Activated T-cell treated with anti-CD3 and anti-CD28 coated beads, Interleukin-2, amount 50 U/mL, for 24 hours (primary cell): ENCODE results near the gene FHAD1.
"Not testable (repeated sequence)": the region's sequence is repeated elsewhere in the genome, so short reads cannot be mapped to it uniquely, and the experiment has no call there.

Experiments used
- DNase-seq: peaks from one replicate; pipeline ENCODE4 v3.0.0-alpha.2; 2020
- H3K27ac Mint-ChIP-seq: 2 replicates; pipeline ENCODE4 v1.8.0; 2020; ENCODE audit warnings: mild to moderate bottlenecking, mixed read lengths
- H3K27me3 Mint-ChIP-seq: 2 replicates; pipeline ENCODE4 v1.8.0; 2020; ENCODE audit warnings: mixed read lengths
- H3K36me3 Mint-ChIP-seq: 2 replicates; pipeline ENCODE4 v1.8.0; 2020; ENCODE audit warnings: low read depth, mixed read lengths
- H3K4me1 Mint-ChIP-seq: 2 replicates; pipeline ENCODE4 v1.8.0; 2020; ENCODE audit warnings: low read depth, mixed read lengths
- H3K4me3 Mint-ChIP-seq: 2 replicates; pipeline ENCODE4 v1.8.0; 2020; ENCODE audit warnings: mild to moderate bottlenecking, moderate library complexity, mixed read lengths
- H3K9me3 Mint-ChIP-seq: 2 replicates; pipeline ENCODE4 v1.8.0; 2020; ENCODE audit warnings: mixed read lengths

FHAD1 gene

DNA sequence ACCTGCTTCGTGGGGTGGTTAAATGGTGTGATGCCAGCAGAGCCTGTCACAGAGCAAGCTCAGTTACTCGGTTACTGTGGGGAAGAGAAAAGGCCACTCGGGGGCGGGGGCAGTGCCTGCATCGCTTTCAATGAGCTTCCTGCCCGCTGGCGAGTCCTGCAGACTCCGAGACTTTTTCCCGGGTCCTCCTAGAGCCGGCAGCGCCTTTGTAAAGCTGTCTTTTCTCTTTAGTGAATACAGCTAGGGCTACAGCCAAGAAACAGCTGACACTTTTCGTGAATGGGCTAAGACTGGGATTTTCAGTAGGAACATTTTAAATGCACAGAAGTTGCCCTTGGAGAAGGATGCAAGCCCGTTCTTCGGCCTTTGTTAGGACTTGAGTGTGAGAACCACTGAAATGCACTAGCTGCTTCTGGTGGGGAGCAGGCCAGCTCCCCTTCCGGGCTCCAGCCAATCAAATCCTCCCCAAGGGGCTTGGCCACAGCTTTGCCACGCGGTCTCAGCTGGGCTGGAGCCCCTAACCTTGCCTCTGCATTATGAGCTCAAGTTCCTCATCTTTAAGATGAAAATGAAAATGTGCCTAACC lies 139.2 kb downstream of the FHAD1 start:
- no peaks in the 10 kb centered on the region for H3K36me3 Mint-ChIP-seq
- H3K9me3 Mint-ChIP-seq = no peaks in the 10 kb centered on the region
- H3K4me3 Mint-ChIP-seq = no peak overlapping the region
- H3K27me3 Mint-ChIP-seq = peaks cover 38% of the 10 kb centered on the region
- DNase-seq = no peak
- H3K27ac Mint-ChIP-seq = no peak overlapping the region
- H3K4me1 Mint-ChIP-seq = peaks cover 17% of the 10 kb centered on the region

DNA sequence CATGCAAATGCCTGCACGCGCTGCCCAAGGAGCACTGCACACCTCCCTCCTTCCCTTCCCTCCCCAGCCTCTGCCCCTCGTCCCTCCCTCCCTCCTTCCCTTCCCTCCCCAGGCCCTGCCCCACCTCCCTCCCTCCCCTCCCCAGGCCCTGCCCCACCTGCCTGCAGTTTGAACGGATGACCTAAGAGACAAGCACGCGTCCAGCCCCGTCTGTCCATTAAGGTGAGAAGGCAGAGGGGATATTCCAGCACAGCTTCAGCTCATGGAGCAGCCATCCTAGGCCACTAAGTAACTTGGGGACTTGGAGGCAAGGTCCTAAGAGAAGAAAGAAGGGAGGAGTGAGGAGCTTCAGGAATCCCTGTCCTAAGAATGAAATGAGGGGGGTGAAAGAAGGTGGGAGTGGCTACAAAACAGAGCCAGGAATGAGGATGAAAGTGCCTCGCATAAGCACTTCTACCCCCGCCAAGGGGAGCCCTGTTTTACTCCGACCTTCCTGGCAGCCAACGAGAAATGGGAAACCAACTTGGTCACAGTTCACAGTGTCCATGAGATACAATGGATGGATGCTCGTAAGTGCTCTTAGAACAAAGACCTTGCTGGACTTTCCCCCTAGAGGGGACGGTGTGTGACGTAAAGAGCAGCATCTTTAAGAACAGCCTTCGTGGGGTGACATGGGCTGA lies 141.3 kb downstream of the FHAD1 start:
- Mint-ChIP-seq H3K27me3 (peaks cover 38% of the 10 kb centered on the region), H3K27ac (no peak overlapping the region), H3K4me1 (peaks cover 17% of the 10 kb centered on the region), H3K9me3 (no peaks in the 10 kb centered on the region), H3K4me3 (no peak overlapping the region), H3K36me3 (no peaks in the 10 kb centered on the region)
- DNase-seq = no peak

DNA sequence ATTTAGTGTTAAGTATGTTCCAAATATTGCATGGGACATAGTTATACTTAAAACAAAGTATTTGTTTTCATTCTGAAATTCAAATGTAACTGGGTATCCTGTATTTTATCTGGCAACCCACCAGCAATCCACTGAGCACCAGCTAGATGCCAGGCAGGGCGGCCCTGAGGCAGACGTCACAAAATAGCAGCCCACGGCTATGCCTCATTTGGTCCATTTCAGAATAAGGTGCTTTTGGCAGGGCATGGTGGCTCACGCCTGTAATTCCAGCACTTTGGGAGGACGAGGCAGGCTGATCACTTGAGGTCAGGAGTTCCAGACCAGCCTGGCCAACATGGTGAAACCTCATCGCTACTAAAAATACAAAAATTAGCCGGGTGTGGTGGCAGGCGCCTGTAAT lies 142.8 kb downstream of the FHAD1 start:
- Mint-ChIP-seq H3K27me3 (peaks cover 29% of the 10 kb centered on the region), H3K4me1 (peaks cover 11% of the 10 kb centered on the region)
- not testable (repeated sequence) for H3K9me3 Mint-ChIP-seq, H3K4me3 Mint-ChIP-seq, H3K36me3 Mint-ChIP-seq, H3K27ac Mint-ChIP-seq, DNase-seq

DNA sequence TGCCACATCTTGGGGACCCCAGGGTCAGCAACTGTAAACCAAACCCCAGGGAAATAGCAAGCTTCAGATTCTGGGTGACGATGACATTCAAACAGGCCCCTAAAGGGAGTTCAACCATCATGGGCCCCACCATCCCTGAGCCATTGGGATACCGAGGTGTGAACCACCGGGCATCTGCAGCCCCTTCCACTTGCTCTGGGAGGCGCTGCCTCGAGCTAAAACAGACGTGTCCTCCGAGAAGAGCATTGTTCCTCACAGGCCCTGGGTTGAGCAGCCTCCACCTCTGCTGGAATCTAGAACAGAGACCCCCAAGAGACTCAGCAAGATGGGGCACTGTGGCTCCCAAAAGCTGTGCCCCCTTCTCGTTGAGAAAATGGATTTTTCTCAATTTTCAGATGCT lies 143.6 kb downstream of the FHAD1 start:
- no peak overlapping the region for H3K4me3 Mint-ChIP-seq
- H3K9me3 Mint-ChIP-seq = no peaks in the 10 kb centered on the region
- DNase-seq = no peak
- no peak overlapping the region for H3K27ac Mint-ChIP-seq
- no peaks in the 10 kb centered on the region for H3K36me3 Mint-ChIP-seq
- H3K27me3 Mint-ChIP-seq = peaks cover 21% of the 10 kb centered on the region
- peaks cover 6% of the 10 kb centered on the region for H3K4me1 Mint-ChIP-seq

DNA sequence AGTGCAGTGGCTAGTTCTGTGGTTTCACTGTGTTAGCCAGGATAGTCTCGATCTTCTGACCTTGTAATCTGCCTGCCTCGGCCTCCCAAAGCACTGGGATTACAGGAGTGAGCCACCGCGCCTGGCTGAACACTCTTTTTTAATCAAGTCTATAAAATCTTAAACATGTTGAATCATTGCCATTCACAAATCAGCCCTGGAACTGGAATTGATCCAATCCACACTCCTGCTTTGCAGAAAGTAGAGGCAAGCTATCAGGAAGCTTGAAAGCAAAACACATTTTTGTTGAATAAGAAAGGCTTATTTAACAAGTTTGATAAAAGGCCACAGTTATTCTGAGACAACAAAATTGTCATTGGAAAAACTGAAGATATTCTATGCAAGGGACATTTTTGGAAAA lies 144.3 kb downstream of the FHAD1 start:
- H3K27me3 Mint-ChIP-seq = peaks cover 14% of the 10 kb centered on the region
- peaks cover 2% of the 10 kb centered on the region for H3K4me1 Mint-ChIP-seq
- no peaks in the 10 kb centered on the region for H3K9me3 Mint-ChIP-seq
- H3K4me3 Mint-ChIP-seq = no peak overlapping the region
- no peak overlapping the region for H3K27ac Mint-ChIP-seq
- no peaks in the 10 kb centered on the region for H3K36me3 Mint-ChIP-seq
- DNase-seq = no peak

DNA sequence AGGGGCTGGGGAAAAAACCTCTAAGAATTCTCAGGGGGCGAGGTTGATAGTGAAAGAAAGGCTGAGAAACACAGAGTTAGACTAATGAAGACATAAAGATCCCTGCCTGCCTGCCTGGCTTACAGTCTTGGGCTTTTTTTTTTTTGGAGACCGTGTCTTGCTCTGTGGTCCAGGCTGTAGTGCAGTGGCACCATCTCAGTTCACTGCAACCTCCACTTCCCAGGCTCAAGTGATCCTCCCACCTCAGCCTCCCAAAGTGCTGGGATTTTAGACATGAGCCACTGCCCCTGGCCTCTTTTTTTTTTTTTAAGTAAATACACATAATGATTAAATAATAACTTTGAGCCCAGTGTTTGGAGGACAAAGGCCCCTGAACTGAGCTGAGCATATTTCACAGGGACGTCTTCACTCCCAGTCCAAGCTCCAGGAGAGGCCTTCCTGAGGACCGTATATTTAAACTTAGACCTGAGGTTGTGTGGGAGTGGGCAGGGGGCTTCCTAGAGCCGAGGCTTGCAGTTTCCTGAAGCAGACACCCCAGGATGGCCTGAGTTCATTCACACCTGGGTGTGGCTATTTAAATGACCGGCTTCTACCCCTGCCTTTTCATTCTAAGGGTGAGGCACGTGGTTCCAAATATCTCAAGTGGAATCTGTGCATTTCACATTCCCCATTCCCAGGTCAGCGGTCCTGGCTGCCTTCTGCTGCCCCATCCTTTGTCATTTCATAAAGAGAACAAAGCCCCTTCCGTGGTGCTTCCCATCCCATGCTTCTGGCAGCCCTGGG lies 146.6 kb downstream of the FHAD1 start:
- Mint-ChIP-seq H3K4me3 (no peak overlapping the region), H3K36me3 (no peaks in the 10 kb centered on the region), H3K27ac (no peak overlapping the region), H3K4me1 (no peaks in the 10 kb centered on the region), H3K9me3 (no peaks in the 10 kb centered on the region), H3K27me3 (no peaks in the 10 kb centered on the region)
- no peak for DNase-seq

DNA sequence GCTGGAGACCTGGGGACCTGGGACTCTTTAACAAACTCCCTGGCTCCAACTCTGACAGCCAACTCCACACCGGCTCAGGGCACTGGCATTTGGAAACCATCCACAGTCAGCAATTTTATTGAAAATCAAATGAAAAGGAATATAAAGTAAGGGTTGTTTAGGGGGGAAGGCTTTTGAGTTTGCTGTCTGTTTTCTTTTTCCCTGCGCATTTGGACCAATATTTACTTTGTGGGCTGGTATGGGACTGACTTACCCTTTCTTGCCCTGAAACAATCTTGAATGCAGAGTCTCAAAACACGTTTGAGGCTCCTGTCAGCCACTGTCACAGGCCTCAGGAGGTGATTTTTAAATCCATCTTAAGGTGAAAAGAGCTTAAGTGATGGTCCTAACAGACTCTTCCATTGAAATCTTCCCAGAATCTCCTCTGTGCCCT lies 147.3 kb downstream of the FHAD1 start:
- no peaks in the 10 kb centered on the region for H3K4me1 Mint-ChIP-seq
- peaks cover under 1% of the 10 kb centered on the region for H3K9me3 Mint-ChIP-seq
- DNase-seq = no peak
- H3K27ac Mint-ChIP-seq = no peak overlapping the region
- no peaks in the 10 kb centered on the region for H3K36me3 Mint-ChIP-seq
- no peak overlapping the region for H3K4me3 Mint-ChIP-seq
- no peaks in the 10 kb centered on the region for H3K27me3 Mint-ChIP-seq

DNA sequence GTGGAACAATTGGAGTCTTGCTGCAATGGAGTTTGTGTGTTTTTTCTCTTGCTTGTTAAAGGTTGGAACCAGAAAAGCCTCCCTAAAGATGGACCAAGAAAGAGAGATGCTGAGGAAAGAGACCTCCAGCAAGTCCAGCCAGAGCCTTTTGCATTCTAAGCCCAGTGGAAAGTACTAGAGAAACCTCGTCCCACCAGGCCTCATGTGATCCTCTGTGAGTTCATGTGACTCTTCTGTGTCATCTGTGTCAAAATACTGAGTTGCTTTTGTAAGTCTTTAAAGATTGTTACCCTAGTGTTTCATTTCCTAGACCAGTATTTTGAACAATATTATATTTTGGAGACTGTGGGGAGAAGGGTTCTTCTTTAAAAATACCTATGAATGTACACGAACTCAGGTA lies 150.2 kb downstream of the FHAD1 start:
- no peaks in the 10 kb centered on the region for H3K4me1 Mint-ChIP-seq
- H3K27me3 Mint-ChIP-seq = no peaks in the 10 kb centered on the region
- DNase-seq = no peak
- no peak overlapping the region for H3K4me3 Mint-ChIP-seq
- no peak overlapping the region for H3K27ac Mint-ChIP-seq
- H3K36me3 Mint-ChIP-seq = no peaks in the 10 kb centered on the region
- peaks cover 4% of the 10 kb centered on the region for H3K9me3 Mint-ChIP-seq

DNA sequence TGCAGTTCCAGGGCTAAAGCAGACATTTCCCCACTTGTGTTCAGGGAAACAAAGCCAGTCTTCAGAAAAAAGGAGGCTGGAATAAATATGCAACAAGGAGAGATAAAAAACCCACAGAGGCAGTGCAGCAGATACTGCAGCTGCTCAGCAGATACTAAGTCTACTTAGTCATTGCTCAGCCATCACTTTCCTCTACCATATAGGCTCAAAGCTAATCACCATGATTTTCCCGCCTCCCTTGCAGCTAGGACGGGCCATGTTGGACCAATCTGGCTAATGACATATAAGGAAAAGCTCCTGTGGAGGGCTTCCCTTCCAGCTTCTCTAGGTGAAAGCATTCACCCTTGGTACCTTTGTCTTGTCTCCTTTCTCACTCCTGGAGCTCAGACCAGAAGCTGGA lies 152.7 kb downstream of the FHAD1 start:
- Mint-ChIP-seq H3K27ac (no peak overlapping the region), H3K36me3 (no peaks in the 10 kb centered on the region), H3K9me3 (peaks cover 4% of the 10 kb centered on the region), H3K4me1 (no peaks in the 10 kb centered on the region), H3K4me3 (no peak overlapping the region), H3K27me3 (no peaks in the 10 kb centered on the region)
- DNase-seq = no peak

DNA sequence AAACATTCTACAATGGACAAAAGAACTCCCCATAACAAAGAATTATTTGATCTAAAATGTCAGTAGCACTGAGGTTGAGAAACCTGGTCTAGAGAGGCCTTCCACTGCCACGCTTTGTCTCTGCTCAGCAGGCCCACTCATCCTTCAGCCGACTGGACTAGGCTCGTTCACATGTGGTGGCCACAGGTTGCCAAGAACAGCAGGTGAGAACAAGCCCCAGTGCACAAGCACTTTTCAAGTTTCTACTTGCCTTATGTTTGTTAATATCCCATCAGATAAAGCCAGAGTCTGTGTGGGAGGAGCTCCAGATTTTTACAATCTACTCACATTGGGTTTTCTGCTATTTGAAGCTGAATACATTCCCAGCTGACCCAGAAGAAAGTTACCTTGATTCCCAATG lies 153.6 kb downstream of the FHAD1 start:
- DNase-seq = no peak
- peaks cover 4% of the 10 kb centered on the region for H3K9me3 Mint-ChIP-seq
- no peaks in the 10 kb centered on the region for H3K36me3 Mint-ChIP-seq
- H3K27me3 Mint-ChIP-seq = no peaks in the 10 kb centered on the region
- no peak overlapping the region for H3K4me3 Mint-ChIP-seq
- no peak overlapping the region for H3K27ac Mint-ChIP-seq
- H3K4me1 Mint-ChIP-seq = no peaks in the 10 kb centered on the region

DNA sequence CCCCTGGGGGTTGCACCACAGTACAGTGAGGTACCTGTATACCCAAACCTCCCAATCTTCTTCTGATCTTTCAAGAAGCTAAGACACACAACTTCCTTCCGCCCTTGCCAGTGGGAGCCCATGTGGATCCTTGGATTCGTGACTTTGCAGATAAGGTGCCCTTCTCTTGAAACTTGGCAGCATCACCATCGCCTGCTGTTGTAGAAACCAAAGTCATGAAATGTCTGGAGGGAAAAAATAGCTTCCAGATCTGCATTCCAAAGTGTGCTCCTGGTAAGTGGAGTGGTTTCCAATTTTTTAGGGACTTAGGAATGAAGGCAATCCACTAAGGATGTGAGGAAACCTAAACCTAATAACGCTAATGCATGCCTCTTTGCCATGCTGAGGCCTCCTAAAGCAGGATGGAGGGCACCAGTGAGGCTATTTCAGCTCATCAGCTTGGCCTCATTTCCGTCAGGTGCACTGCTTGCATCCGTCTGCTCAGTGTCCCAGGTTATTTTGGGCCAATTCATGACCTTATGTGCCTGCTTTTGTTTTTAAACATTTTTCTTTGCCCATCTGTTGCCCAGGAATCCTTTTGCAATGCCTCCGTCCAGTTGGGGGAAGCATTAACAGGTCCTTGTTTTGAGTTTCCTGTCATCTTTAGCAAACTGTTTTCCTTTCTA lies 154.5 kb downstream of the FHAD1 start:
- H3K27ac Mint-ChIP-seq = no peak overlapping the region
- H3K4me1 Mint-ChIP-seq = no peaks in the 10 kb centered on the region
- H3K27me3 Mint-ChIP-seq = no peaks in the 10 kb centered on the region
- DNase-seq = no peak
- no peak overlapping the region for H3K4me3 Mint-ChIP-seq
- H3K9me3 Mint-ChIP-seq = peaks cover 4% of the 10 kb centered on the region
- H3K36me3 Mint-ChIP-seq = no peaks in the 10 kb centered on the region

DNA sequence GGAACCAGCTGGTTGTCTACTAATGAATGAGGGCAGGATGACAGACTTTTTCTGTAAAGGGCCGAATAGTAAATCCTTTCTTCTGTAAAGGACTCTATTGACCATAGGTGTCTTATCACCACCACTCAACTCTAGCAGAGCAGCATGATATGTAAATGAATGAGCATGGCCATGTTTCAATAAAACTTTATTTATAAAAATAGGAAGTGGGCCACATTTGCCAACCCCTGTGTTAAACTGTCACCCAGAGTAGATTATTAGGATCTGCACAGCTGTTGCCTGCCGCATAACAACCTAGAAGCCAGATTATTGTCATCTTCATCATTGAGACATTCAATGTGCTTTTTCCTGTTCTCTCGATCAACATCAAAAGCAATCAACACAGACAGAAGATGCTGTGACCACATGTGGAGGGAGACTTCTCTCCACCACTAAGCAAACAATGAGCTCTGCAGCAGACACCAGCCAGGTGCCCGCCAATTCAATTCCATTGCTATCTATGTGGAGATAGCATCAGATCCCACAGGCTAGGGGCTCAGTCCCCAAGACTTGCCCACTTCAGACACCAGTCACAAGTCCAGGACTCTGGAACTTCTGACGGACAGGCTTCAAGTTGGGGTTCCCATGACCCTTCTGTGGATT lies 155.9 kb downstream of the FHAD1 start:
- DNase-seq = no peak
- Mint-ChIP-seq H3K36me3 (no peaks in the 10 kb centered on the region), H3K27ac (no peak overlapping the region), H3K4me1 (peaks cover 5% of the 10 kb centered on the region), H3K4me3 (no peak overlapping the region), H3K9me3 (peaks cover 4% of the 10 kb centered on the region), H3K27me3 (peaks cover 3% of the 10 kb centered on the region)

DNA sequence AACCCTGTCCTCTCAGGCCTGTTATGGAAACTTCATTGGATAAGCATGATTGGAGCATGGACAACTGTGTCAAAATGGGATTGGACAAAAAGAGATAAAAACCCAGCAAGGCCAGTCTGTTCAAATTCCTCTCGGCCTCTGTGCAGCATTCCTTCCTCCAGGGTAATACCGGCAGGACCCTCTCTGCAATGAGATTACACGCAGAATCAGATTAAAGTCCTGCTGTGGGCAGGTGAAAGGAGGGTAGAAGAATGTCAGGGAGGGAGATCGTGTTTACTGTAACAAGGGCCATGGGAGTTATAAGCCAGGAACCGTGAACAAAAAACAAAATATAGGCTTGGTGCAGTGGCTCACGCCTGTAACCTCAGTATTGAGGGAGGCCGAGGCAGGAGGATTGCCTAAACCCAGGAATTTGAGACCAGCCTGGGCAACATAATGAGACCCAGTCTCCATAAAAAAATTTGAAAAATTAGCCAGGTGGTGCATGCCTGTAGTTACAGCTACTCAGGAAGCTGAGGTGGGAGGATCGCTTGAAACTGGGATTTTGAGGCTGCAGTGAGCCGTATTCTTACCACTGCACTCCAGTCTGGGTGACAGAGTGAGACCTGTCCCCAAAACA lies 157.0 kb downstream of the FHAD1 start:
- H3K4me3 Mint-ChIP-seq = no peak overlapping the region
- H3K4me1 Mint-ChIP-seq = peaks cover 8% of the 10 kb centered on the region
- DNase-seq = no peak
- peaks cover 4% of the 10 kb centered on the region for H3K9me3 Mint-ChIP-seq
- H3K27ac Mint-ChIP-seq = no peak overlapping the region
- no peaks in the 10 kb centered on the region for H3K36me3 Mint-ChIP-seq
- peaks cover 6% of the 10 kb centered on the region for H3K27me3 Mint-ChIP-seq
